Aorta (tissue), 5 donors: Measurements from ENCODE around the gene ZMAT5. TPM values are rescaled to one million over a fixed set of nuclear protein-coding genes. Genes with fewer than 3 reads are reported as not detected.

Experiments
- ATAC-seq: fragments of 200-7000 bp; cut with Tn5 transposase; one replicate; pipeline ENCODE4 v1.9.1; 2022; ENCODE audit warnings: moderate library complexity; ENCODE audit not compliant: low FRiP score
- DNase-seq, 2 donors: peaks; one replicate each; pipeline ENCODE4 v3.0.0-alpha.2; 2020
- H3K27ac ChIP-seq, 2 donors: one replicate each; pipeline ENCODE4 v1.5.1; 2013; ENCODE audit warnings: low read length in 2 of 2, mild to moderate bottlenecking in 2 of 2, moderate library complexity in 2 of 2, control low read depth in 1 of 2, inconsistent platforms in 1 of 2, low read depth in 1 of 2
- H3K27me3 ChIP-seq, 2 donors: one replicate each; pipeline ENCODE4 v1.6.1; 2013; ENCODE audit warnings: control low read depth in 1 of 2, low read length in 1 of 2, mild to moderate bottlenecking in 1 of 2, moderate library complexity in 1 of 2; ENCODE audit not compliant: insufficient read depth in 2 of 2, control insufficient read depth in 1 of 2
- H3K36me3 ChIP-seq, 2 donors: one replicate each; pipeline ENCODE4 v1.6.1; 2013; ENCODE audit warnings: control low read depth in 1 of 2, low read length in 1 of 2, mild to moderate bottlenecking in 1 of 2; ENCODE audit not compliant: insufficient read depth in 2 of 2, control insufficient read depth in 1 of 2
- H3K4me1 ChIP-seq, 2 donors: one replicate each; pipeline ENCODE4 v1.6.1; 2013; ENCODE audit warnings: low read length in 2 of 2, control low read depth in 1 of 2, mild to moderate bottlenecking in 1 of 2, moderate library complexity in 1 of 2; ENCODE audit not compliant: insufficient read depth in 2 of 2, control insufficient read depth in 1 of 2
- H3K4me3 ChIP-seq, 2 donors: one replicate each; pipeline ENCODE4 v1.5.1; 2013; ENCODE audit warnings: low read length in 2 of 2, control low read depth in 1 of 2, mild to moderate bottlenecking in 1 of 2
- H3K9me3 ChIP-seq: one replicate; pipeline ENCODE4 v1.6.1; 2013; ENCODE audit warnings: mild to moderate bottlenecking, low read length; ENCODE audit not compliant: control insufficient read depth
- WGBS, 2 donors: extraction: QIAGEN DNeasy Blood & Tissue Kit; methylation state at CpG; one replicate each; pipeline ENCODE4 v1.1.7; 2013; 5-methylcytosine and 5-hydroxymethylcytosine counted together
- intact Hi-C, 2 donors: fragments of 100-400 bp; cut with DNase I; formaldehyde crosslinking; loops; one replicate each; pipeline versions ENCODE4 v1.14.2 to v1.15.0; 2022
- polyA plus RNA-seq, 2 donors: library from polyadenylated mRNA; stranded (reverse); fragments of 200-250 nt; gene quantifications; one replicate each; pipeline ENCODE4 v1.2.3, GENCODE V29; 2013
- total RNA-seq, 2 donors: library from RNA; stranded (reverse); fragmentation: NEBNext Ultra II Directional; extraction: Animal tissue kit (Norgen Biotek cat#: 25700); gene quantifications; one replicate each; pipeline ENCODE4 v1.2.1, GENCODE V29; 2021
- donor health status: healthy with polysubstance abuse.
- donor health status: Bipolar disorder and iron deficiency.
- donor health status: DM: no; HTN: no; CAD: no.
- donor health status: DM: no; HTN: no; CAD: no.
- donor health status: DM: yes; HTN: yes; CAD: no.

Gene ZMAT5
- total and polyA plus RNA-seq, 4 donors = 11.3 to 29.0 (median 19.2) TPM

GRCh38 chr22:29806196-29806595 is 39.4 kb upstream of the ZMAT5 start:
- Histone ChIP-seq H3K4me1 (no peaks in the 10 kb centered on the region), H3K36me3 (peaks cover 0 to 28% of the 10 kb centered on the region in 2 donors), H3K9me3 (no peaks in the 10 kb centered on the region), H3K27ac (no peak overlapping the region), H3K27me3 (no peaks in the 10 kb centered on the region), H3K4me3 (no peak overlapping the region)
- intact Hi-C loops = no loop called here
- no peak for DNase-seq
- no peak for ATAC-seq
- 90 to 91% methylated on average over 6 of the region's 6 CpGs for WGBS, 2 donors

GRCh38 chr22:29804985-29805384 is 38.2 kb upstream of the ZMAT5 start:
- no peak overlapping the region for H3K27ac ChIP-seq
- intact Hi-C loops = no loop called here
- no peak overlapping the region for H3K4me3 ChIP-seq
- ATAC-seq (no peak), DNase-seq (no peak)
- H3K4me1 ChIP-seq = no peaks in the 10 kb centered on the region
- no peaks in the 10 kb centered on the region for H3K9me3 ChIP-seq
- WGBS, 2 donors = 92 to 96% methylated on average over 2 of the region's 2 CpGs
- H3K27me3 ChIP-seq = no peaks in the 10 kb centered on the region
- peaks cover 0 to 31% of the 10 kb centered on the region in 2 donors for H3K36me3 ChIP-seq

- no peaks in the 10 kb centered on the region for H3K4me1 ChIP-seq
- ATAC-seq (no peak), DNase-seq (no peak)
- H3K9me3 ChIP-seq = no peaks in the 10 kb centered on the region
- no peak overlapping the region for H3K27ac ChIP-seq
- H3K4me3 ChIP-seq = no peak overlapping the region
- 97 to 98% methylated on average over 2 of the region's 2 CpGs for whole genome bisulfite sequencing, 2 donors
- H3K36me3 ChIP-seq = peaks cover 0 to 32% of the 10 kb centered on the region in 2 donors
- no peaks in the 10 kb centered on the region for H3K27me3 ChIP-seq
- intact Hi-C loops = no loop called here
Measured at GRCh38 chr22:29803190-29803589, 36.4 kb upstream of the ZMAT5 start.

GRCh38 chr22:29801796-29802195 is 35.0 kb upstream of the ZMAT5 start:
- Histone ChIP-seq H3K9me3 (no peaks in the 10 kb centered on the region), H3K4me1 (no peaks in the 10 kb centered on the region), H3K27ac (no peak overlapping the region), H3K4me3 (no peak overlapping the region), H3K36me3 (peaks cover 0 to 26% of the 10 kb centered on the region in 2 donors), H3K27me3 (no peaks in the 10 kb centered on the region)
- 91 to 92% methylated on average over 8 of the region's 8 CpGs for WGBS, 2 donors
- ATAC-seq = no peak
- DNase-seq = no peak
- intact Hi-C loops = no loop called here

GRCh38 chr22:29801153-29801552 is 34.3 kb upstream of the ZMAT5 start:
- no peaks in the 10 kb centered on the region for H3K4me1 ChIP-seq
- no peak overlapping the region for H3K27ac ChIP-seq
- no peaks in the 10 kb centered on the region for H3K27me3 ChIP-seq
- intact Hi-C loops = no loop called here
- DNase-seq = no peak
- H3K9me3 ChIP-seq = no peaks in the 10 kb centered on the region
- peaks cover 0 to 20% of the 10 kb centered on the region in 2 donors for H3K36me3 ChIP-seq
- WGBS, 2 donors = 77 to 84% methylated on average over 5 of the region's 5 CpGs
- no peak overlapping the region for H3K4me3 ChIP-seq
- no peak for ATAC-seq

- intact Hi-C loops = no loop called here
- Histone ChIP-seq H3K36me3 (peaks cover 0 to 11% of the 10 kb centered on the region in 2 donors), H3K4me1 (no peaks in the 10 kb centered on the region), H3K4me3 (no peak overlapping the region), H3K27ac (peak overlapping the region in 1 of 2 donors; percentile 31), H3K9me3 (no peaks in the 10 kb centered on the region), H3K27me3 (no peaks in the 10 kb centered on the region)
- WGBS, 2 donors = 53 to 58% methylated on average over 8 of the region's 8 CpGs
- DNase-seq (peak; percentile 89 to 95), ATAC-seq (peak; percentile 94)
Measured at GRCh38 chr22:29799217-29799680, 32.4 kb upstream of the ZMAT5 start.

- H3K4me1 ChIP-seq = no peaks in the 10 kb centered on the region
- no peak for DNase-seq
- peak overlapping the region in 1 of 2 donors; percentile 31 for H3K27ac ChIP-seq
- H3K27me3 ChIP-seq = no peaks in the 10 kb centered on the region
- ATAC-seq = no peak
- H3K4me3 ChIP-seq = no peak overlapping the region
- peaks cover 0 to 9% of the 10 kb centered on the region in 2 donors for H3K36me3 ChIP-seq
- H3K9me3 ChIP-seq = no peaks in the 10 kb centered on the region
- intact Hi-C loops = no loop called here
- 79 to 89% methylated on average over 2 of the region's 2 CpGs for WGBS, 2 donors
Measured at GRCh38 chr22:29798801-29799200, 32.0 kb upstream of the ZMAT5 start.

- no peak overlapping the region for H3K27ac ChIP-seq
Measured at GRCh38 chr22:29798318-29798717, 31.5 kb upstream of the ZMAT5 start.

GRCh38 chr22:29797351-29797750 is 30.5 kb upstream of the ZMAT5 start:
- DNase-seq (peak in 1 of 2 donors; percentile 60), ATAC-seq (no peak)
- WGBS, 2 donors = 95% methylated on average over 3 of the region's 3 CpGs
- no peak overlapping the region for H3K27ac ChIP-seq
- H3K4me3 ChIP-seq = no peak overlapping the region
- no peaks in the 10 kb centered on the region for H3K9me3 ChIP-seq
- H3K4me1 ChIP-seq = no peaks in the 10 kb centered on the region
- intact Hi-C loops = no loop called here
- no peaks in the 10 kb centered on the region for H3K27me3 ChIP-seq
- H3K36me3 ChIP-seq = peaks cover 0 to 11% of the 10 kb centered on the region in 2 donors

More at GRCh38 chr22:29798318-29798717, 31.5 kb upstream of the ZMAT5 start:
- Histone ChIP-seq H3K4me3 (no peak overlapping the region), H3K36me3 (peaks cover 0 to 11% of the 10 kb centered on the region in 2 donors), H3K4me1 (no peaks in the 10 kb centered on the region), H3K27me3 (no peaks in the 10 kb centered on the region), H3K9me3 (no peaks in the 10 kb centered on the region)
- intact Hi-C loops = no loop called here
- ATAC-seq = no peak
- WGBS, 2 donors = 80 to 84% methylated on average over 6 of the region's 6 CpGs
- DNase-seq = no peak
